Measurements from ENCODE around the gene GPR4.

- no peak for TF ChIP-seq TAF1 (IDR thresholded peaks at IDR 0.05; ENCODE audit: low read depth)
- TF ChIP-seq CREB1 (IDR thresholded peaks at IDR 0.05; ENCODE audit: low read depth) = no peak
- no peak for TF ChIP-seq FOXM1 (IDR thresholded peaks at IDR 0.05; ENCODE audit: borderline replicate concordance, low read depth)
- TF ChIP-seq ZBTB7A (IDR thresholded peaks at IDR 0.05; ENCODE audit: low read depth) = no peak
- TF ChIP-seq TEAD4 (IDR thresholded peaks at IDR 0.05) = no peak
- no peak for TF ChIP-seq MAX (IDR thresholded peaks at IDR 0.05)
- no peak for TF ChIP-seq EP300 (IDR thresholded peaks at IDR 0.05; ENCODE audit: borderline replicate concordance)
- TF ChIP-seq RAD21 (IDR thresholded peaks at IDR 0.05; ENCODE audit: low read depth) = no peak
- no peak for TF ChIP-seq CEBPB (IDR thresholded peaks at IDR 0.05)
- TF ChIP-seq REST (IDR thresholded peaks at IDR 0.05; ENCODE audit: low read depth) = no peak
- no peak for TF ChIP-seq YY1 (IDR thresholded peaks at IDR 0.05; ENCODE audit: low read depth)
- TF ChIP-seq TCF12 (IDR thresholded peaks at IDR 0.05; ENCODE audit: low read depth) = no peak
Observed at GRCh38 chr19:45616704-45617017, 14.6 kb upstream of the GPR4 start.
